ENCODE data around the gene ALPL.
A peak's percentile ranks its signal among the peaks of the same experiment; 100 is the strongest.

ALPL gene

GRCh38 chr1:21584096-21584495, 74.9 kb downstream of the ALPL start:
- DNase-seq: no peak

DNA sequence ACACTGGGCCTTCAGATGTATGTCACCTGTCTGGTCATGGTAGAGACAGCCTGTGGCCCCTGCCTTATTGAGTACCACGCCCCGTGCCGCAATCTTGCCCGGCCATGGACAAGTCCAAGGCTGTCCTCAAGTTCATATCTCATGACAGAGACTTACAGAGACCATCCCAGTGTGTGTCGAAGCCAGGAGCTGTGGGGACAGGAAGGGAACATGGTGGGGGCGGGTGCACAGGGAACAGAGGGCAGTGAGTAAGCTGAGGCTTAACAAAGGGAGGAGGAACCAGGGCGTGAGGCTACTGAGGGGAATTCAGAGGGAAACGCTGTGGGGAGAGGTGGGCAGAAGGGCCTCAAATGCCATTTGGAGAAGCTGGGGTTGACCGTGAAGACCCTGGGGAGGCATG, 75.8 kb downstream of the ALPL start:
- DNase-seq: no peak

- no peak for DNase-seq
Measured at GRCh38 chr1:21586222-21586621, 77.0 kb downstream of the ALPL start.

DNA sequence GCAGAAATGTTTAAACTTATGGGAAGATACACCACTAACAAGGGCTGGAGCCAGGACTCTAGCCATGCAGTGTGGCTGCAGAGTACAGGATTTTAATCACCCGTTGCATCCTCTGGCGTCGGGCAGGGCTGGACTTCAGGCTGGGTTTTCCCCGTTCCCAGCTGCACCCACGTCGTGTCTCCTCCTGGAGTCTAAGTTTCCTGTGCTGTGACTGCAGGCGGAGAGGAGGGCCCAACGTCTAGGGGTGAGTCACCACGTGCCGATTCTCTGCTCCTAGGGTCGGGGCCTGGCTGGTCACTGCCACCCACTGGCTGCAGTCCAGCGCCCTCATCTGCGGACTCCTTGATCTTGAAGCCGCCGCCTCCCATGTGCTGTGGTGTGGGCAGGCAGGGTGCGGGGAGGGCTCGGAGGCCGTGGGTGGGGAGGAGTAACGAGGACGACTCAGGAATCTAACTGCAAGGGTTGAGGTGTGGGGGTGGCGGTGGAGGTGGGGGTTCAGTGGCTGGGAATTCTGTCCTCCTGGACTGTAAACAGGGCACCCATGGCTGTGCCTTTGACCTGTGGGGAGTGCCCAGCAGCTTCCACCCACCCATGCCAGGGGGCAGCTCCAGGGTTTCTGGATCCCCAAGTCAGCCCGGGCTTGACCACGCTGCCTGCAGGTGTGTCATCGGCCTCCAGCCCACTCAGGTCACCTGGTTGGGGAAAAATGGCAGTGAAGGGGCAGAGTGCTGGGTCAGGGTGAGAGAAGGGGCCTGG, 77.8 kb downstream of the ALPL start:
- DNase-seq: peak; percentile 74

DNA sequence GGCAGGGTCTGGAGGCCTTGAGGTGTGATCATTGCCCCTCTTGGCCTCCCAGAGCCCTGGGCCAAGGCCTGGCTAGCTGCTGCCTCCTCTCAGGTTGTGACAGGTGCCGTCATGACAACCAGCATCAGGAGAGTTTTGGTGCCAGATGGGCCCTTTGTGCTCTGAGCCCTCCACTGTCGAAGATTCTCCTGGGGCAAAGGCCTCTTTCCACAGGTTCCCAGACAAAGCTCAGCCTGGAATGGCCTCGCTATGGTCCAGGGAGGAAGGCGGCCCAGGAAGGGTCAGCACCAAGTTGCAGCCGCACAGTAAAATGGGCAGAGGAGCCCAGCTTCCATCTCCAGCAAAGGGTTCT, 78.4 kb downstream of the ALPL start:
- no peak for DNase-seq

GRCh38 chr1:21589618-21590017, 80.4 kb downstream of the ALPL start:
- no peak for DNase-seq

- no peak for DNase-seq
Measured at GRCh38 chr1:21590126-21590880, 81.1 kb downstream of the ALPL start.

GRCh38 chr1:21590934-21591333, 81.7 kb downstream of the ALPL start:
- DNase-seq: no peak

- DNase-seq: no peak
Measured at GRCh38 chr1:21592086-21592865, 83.1 kb downstream of the ALPL start.

DNA sequence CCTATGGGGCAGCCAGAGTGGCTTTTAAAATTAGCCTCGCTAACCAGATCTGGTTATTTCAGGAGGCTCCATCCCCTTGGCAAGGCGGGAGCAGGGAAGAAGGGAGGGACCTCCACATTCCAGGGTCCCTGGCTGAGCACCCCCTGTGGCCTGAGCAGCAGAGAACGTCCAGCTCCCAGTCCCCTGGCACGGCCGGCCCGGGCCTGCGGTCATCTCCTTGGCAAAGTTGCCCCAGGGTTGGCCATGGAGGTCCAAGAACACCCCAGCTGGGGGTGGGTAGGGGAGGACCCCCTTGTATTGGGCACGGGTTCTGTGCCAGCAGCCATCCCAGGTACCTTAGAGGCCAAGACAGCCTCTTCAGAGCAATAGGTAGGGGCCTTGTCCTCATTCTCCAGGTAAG, 84.0 kb downstream of the ALPL start:
- DNase-seq: no peak

- DNase-seq: no peak
Measured at GRCh38 chr1:21594501-21594900, 85.3 kb downstream of the ALPL start.

DNA sequence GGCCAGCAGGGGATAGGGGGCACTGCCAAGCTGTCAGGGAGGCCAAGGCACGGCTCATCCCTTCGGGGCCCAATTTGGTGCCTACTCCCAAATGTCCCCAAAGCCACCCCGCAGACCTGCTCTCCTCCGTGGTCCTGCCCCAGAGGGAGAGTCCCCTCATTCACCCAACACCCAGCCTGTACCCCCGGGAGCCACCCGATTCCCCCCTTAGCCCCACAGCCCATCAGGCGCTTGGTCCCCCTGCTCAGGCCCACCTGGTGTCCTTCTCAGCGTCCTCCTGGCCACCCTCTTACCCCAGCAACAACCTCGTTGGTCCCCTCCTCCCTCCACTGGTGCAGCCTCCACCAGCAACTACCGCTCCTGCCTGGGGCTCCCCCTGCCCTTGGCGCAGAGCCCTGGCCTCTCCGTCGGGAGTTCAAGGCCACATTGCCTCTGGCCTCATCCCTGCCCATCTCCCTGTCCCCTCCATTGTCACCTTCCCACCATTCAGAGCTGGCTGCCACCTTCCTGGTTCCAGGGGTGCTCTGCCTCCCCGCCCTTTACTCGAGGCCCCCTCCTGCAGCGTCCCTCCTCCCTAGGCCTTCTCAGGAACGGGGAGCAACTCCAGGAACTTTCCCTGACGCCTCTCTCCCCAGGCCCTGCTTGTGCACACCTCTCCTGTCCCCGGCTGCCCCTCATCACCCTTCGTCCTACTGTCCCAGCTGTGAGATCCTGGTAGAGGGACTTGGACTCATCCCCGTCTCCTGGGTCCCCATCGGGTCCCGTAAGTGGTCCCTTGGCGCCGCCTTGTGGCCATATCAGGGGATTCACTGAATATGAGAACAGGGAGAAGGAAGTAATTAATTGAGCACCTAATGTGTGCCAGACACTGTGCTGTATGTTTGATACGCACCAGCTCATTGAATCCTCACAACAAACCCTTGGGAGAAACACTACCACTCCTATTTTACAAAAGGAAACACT, 86.0 kb downstream of the ALPL start:
- DNase-seq: peak; percentile 48

GRCh38 chr1:21596174-21596573, 87.0 kb downstream of the ALPL start:
- no peak for DNase-seq

- DNase-seq: no peak
Measured at GRCh38 chr1:21596628-21597027, 87.4 kb downstream of the ALPL start.

- DNase-seq: no peak
Measured at GRCh38 chr1:21597753-21598152, 88.5 kb downstream of the ALPL start.

- DNase-seq: no peak
Measured at GRCh38 chr1:21598417-21598816, 89.2 kb downstream of the ALPL start.

- no peak for DNase-seq
Measured at GRCh38 chr1:21598904-21599303, 89.7 kb downstream of the ALPL start.

- no peak for DNase-seq
Measured at GRCh38 chr1:21599402-21599801, 90.2 kb downstream of the ALPL start.

DNA sequence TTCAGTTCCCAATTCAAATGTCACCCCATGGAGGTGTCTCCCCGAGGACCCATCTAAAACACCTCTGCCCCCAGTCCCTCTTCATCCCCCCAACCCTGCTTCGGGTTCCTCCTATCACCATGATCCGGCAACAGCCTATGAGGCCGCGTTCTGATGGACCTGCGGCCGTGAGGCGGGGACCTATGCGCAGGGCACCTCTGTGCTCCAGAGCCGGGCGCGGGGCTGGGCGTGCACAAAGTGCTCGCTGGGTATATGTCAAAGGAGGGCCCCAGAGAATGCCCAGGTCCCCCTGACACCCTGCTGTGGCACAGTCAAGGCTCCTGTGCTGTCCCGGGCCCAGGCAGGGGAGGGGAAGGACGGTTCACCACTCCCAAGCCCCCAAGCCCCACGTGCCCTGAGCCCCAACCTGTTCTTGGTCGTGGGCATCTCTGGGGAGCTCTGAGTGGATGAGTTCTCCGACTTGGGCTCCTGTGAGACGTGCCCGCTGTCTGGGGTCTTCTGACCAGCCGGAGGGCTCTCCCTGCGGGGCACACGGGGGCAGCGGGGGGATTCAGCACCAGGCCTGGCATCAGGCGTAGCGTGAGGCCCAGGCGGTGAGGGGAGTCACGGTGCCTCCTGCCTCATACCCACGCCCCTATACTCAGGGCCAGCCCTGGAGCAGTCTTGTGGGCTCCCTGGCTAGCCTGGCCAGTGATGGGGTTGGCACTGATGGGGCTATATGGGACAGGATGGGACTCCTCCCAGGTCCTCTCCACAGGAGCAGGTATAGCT, 92.2 kb downstream of the ALPL start:
- no peak for DNase-seq

DNA sequence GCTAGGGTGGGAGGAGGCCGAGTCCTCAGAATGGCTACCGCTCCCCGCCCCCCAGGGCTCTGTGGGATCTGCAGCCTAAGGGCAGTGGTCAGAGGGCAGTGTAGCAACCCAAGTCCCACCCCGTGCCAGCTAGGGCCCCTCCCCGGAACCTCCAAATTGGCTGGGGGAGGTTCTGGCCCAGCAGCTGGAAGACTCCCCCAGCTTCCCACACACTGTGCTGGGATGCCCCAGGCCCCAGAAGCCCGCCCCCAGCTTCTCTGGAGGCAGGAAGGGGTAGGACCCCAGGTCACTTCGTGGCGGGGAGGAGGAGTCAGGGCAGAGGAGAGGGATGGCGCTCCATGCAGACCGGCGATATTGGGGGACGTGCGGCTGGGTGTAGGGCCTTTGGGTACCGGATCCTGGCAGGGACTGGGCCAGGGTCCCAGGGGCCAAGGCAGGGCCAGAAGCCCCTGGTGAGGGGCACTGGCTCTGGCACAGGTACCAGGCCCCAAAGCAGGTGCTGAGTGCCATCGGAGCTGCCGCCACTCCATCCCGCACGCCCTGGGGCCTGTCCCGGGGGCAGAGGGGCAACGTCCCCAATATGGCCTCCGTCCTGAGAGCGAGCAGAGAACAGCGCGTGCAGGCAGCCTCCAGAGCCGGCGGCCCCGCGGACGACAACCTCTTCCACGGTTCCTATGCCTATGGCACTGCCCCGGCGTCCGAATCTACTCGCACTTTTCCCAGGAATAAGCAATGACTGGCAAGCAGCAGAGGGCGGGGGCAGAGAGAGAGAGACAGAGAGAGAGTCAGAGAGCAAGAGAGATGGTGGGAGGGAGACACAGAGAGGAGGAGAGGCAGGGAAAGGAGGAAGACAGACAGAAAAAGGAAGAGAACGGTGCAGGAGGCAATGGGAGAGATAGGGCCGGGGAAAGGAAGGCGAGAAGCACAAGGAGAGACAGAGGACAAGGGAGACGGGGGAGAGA, 94.2 kb downstream of the ALPL start:
- no peak for DNase-seq
